Esophagus squamous epithelium (tissue), 4 donors: ENCODE data around the gene PDE9A.

Source experiments
- CTCF ChIP-seq, 6 experiments: fragments of 450-650 bp in 4 of 6; fragments of 200-600 bp in 2 of 6; sonication (generic) in 2 of 6; IDR thresholded peaks; one replicate each; pipeline ENCODE4 v1.5.1; 2016 to 2019; ENCODE audit warnings: antibody characterized with exemption in 6 of 6, mild to moderate bottlenecking in 4 of 6, moderate library complexity in 4 of 6
- POLR2A ChIP-seq, 4 donors: fragments of 450-650 bp; IDR thresholded peaks; one replicate each; pipeline ENCODE4 v1.6.1; 2017; ENCODE audit warnings: antibody characterized with exemption in 4 of 4, mild to moderate bottlenecking in 4 of 4, moderate library complexity in 3 of 4

DNA sequence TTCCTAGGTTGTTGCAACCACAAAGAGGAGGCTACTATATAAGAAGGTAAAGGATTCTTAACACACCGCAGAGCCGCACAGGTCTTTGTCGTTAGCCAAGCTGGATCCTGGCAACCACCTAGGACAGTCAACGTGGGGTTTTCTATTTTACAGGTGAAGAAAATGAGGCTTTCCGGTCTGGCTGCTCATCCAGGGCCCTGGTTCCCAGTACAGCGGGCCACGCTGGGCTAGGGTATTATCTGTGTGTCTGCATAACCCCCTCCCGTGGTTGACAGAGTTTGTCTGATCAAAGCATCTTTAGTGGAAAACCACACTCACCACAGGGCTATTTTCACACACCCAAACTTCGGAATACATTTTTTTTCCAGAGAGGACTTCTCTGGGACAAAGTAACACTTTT, 39.0 kb upstream of the PDE9A start:
- no peak for TF ChIP-seq CTCF (IDR thresholded peaks at IDR 0.05)
- no peak for TF ChIP-seq POLR2A (IDR thresholded peaks at IDR 0.05)
